CD4-positive, alpha-beta T cell treated with Interleukin-17A for 4 hours (primary cell): ENCODE data around the gene AP3M1.

ENCODE experiments used
- DNase-seq: peaks from one replicate; pipeline ENCODE4 v3.0.0-alpha.2; 2020; ENCODE audit warnings: mixed read lengths

Gene AP3M1

GRCh38 chr10:74077416-74077815 lies 73.2 kb downstream of the AP3M1 start:
- DNase-seq = no peak

GRCh38 chr10:74076961-74077360 lies 73.7 kb downstream of the AP3M1 start:
- DNase-seq = no peak

- DNase-seq = no peak
Measured at GRCh38 chr10:74075906-74076305, 74.7 kb downstream of the AP3M1 start.

- no peak for DNase-seq
Measured at GRCh38 chr10:74072503-74072902, 78.1 kb downstream of the AP3M1 start.

GRCh38 chr10:74071157-74071556 lies 79.5 kb downstream of the AP3M1 start:
- no peak for DNase-seq
